IPS-18a (cell line): ENCODE data around the gene LCE5A.
"Not testable (repeated sequence)": the region's sequence is repeated elsewhere in the genome, so short reads cannot be mapped to it uniquely, and the experiment has no call there.

Experiments used
- H3K27ac ChIP-seq: one replicate; pipeline ENCODE4 v1.5.1; 2013; ENCODE audit warnings: low read length
- H3K27me3 ChIP-seq: one replicate; pipeline ENCODE4 v1.6.1; 2013; ENCODE audit warnings: mild to moderate bottlenecking, low read length; ENCODE audit not compliant: control insufficient read depth, insufficient read depth
- H3K36me3 ChIP-seq: one replicate; pipeline ENCODE4 v1.6.1; 2013; ENCODE audit warnings: low read depth, low read length; ENCODE audit not compliant: control insufficient read depth
- H3K4me1 ChIP-seq: one replicate; pipeline ENCODE4 v1.6.1; 2013; ENCODE audit warnings: low read depth, low read length; ENCODE audit not compliant: control insufficient read depth
- H3K4me3 ChIP-seq: one replicate; pipeline ENCODE4 v1.5.1; 2013; ENCODE audit warnings: low read length
- H3K9ac ChIP-seq: one replicate; pipeline ENCODE4 v1.6.1; 2013; ENCODE audit warnings: mild to moderate bottlenecking, low read length, moderate library complexity
- H3K9me3 ChIP-seq: one replicate; pipeline ENCODE4 v1.6.1; 2013; ENCODE audit warnings: low read depth, low read length; ENCODE audit not compliant: control insufficient read depth

Gene LCE5A

GRCh38 chr1:152519851-152520250, 9.2 kb downstream of the LCE5A start:
- H3K27ac ChIP-seq, result no peak overlapping the region
- no peaks in the 10 kb centered on the region for H3K27me3 ChIP-seq
- H3K4me1 ChIP-seq, result no peaks in the 10 kb centered on the region
- no peak overlapping the region for H3K4me3 ChIP-seq
- H3K9ac ChIP-seq, result no peak overlapping the region
- H3K9me3 ChIP-seq, result peaks cover 92% of the 10 kb centered on the region
- no peaks in the 10 kb centered on the region for H3K36me3 ChIP-seq

- Histone ChIP-seq H3K36me3 (no peaks in the 10 kb centered on the region), H3K4me3 (no peak overlapping the region), H3K9me3 (peaks cover 94% of the 10 kb centered on the region), H3K27me3 (no peaks in the 10 kb centered on the region), H3K4me1 (no peaks in the 10 kb centered on the region), H3K9ac (no peak overlapping the region), H3K27ac (no peak overlapping the region)
Measured at GRCh38 chr1:152520561-152521090, 10.0 kb downstream of the LCE5A start.

- peaks cover 82% of the 10 kb centered on the region for H3K9me3 ChIP-seq
- no peak overlapping the region for H3K4me3 ChIP-seq
- no peaks in the 10 kb centered on the region for H3K4me1 ChIP-seq
- no peak overlapping the region for H3K9ac ChIP-seq
- H3K36me3 ChIP-seq, result no peaks in the 10 kb centered on the region
- no peak overlapping the region for H3K27ac ChIP-seq
- H3K27me3 ChIP-seq, result no peaks in the 10 kb centered on the region
Measured at GRCh38 chr1:152525080-152525641, 14.6 kb downstream of the LCE5A start.

GRCh38 chr1:152533327-152533938, 22.8 kb downstream of the LCE5A start:
- H3K4me3 ChIP-seq, result no peak overlapping the region
- H3K9ac ChIP-seq, result no peak overlapping the region
- H3K36me3 ChIP-seq, result no peaks in the 10 kb centered on the region
- H3K9me3 ChIP-seq, result peaks cover 79% of the 10 kb centered on the region
- H3K27ac ChIP-seq, result no peak overlapping the region
- H3K27me3 ChIP-seq, result no peaks in the 10 kb centered on the region
- no peaks in the 10 kb centered on the region for H3K4me1 ChIP-seq

- no peak overlapping the region for H3K27ac ChIP-seq
- H3K4me3 ChIP-seq, result no peak overlapping the region
- H3K4me1 ChIP-seq, result no peaks in the 10 kb centered on the region
- no peaks in the 10 kb centered on the region for H3K27me3 ChIP-seq
- no peak overlapping the region for H3K9ac ChIP-seq
- H3K36me3 ChIP-seq, result no peaks in the 10 kb centered on the region
- peaks cover 80% of the 10 kb centered on the region for H3K9me3 ChIP-seq
Measured at GRCh38 chr1:152535774-152536173, 25.2 kb downstream of the LCE5A start.

GRCh38 chr1:152537496-152537895, 26.9 kb downstream of the LCE5A start:
- Histone ChIP-seq H3K4me3 (no peak overlapping the region), H3K36me3 (no peaks in the 10 kb centered on the region), H3K27ac (no peak overlapping the region), H3K9me3 (peaks cover 71% of the 10 kb centered on the region), H3K4me1 (no peaks in the 10 kb centered on the region), H3K9ac (no peak overlapping the region), H3K27me3 (no peaks in the 10 kb centered on the region)

GRCh38 chr1:152539901-152540300, 29.3 kb downstream of the LCE5A start:
- Histone ChIP-seq H3K4me3 (no peak overlapping the region), H3K27ac (no peak overlapping the region), H3K36me3 (no peaks in the 10 kb centered on the region), H3K9me3 (peaks cover 74% of the 10 kb centered on the region), H3K9ac (no peak overlapping the region), H3K27me3 (no peaks in the 10 kb centered on the region), H3K4me1 (no peaks in the 10 kb centered on the region)

GRCh38 chr1:152543820-152544219, 33.2 kb downstream of the LCE5A start:
- no peaks in the 10 kb centered on the region for H3K27me3 ChIP-seq
- no peaks in the 10 kb centered on the region for H3K4me1 ChIP-seq
- no peak overlapping the region for H3K27ac ChIP-seq
- H3K9me3 ChIP-seq, result peaks cover 58% of the 10 kb centered on the region
- H3K4me3 ChIP-seq, result no peak overlapping the region
- H3K36me3 ChIP-seq, result no peaks in the 10 kb centered on the region
- no peak overlapping the region for H3K9ac ChIP-seq

- Histone ChIP-seq H3K27ac (no peak overlapping the region), H3K4me3 (no peak overlapping the region), H3K9me3 (peaks cover 39% of the 10 kb centered on the region), H3K36me3 (no peaks in the 10 kb centered on the region), H3K27me3 (no peaks in the 10 kb centered on the region), H3K9ac (no peak overlapping the region), H3K4me1 (no peaks in the 10 kb centered on the region)
Measured at GRCh38 chr1:152546704-152547103, 36.1 kb downstream of the LCE5A start.

- not testable (repeated sequence) for H3K27me3 ChIP-seq, H3K27ac ChIP-seq, H3K4me3 ChIP-seq, H3K4me1 ChIP-seq, H3K36me3 ChIP-seq, H3K9ac ChIP-seq
- peaks cover 33% of the 10 kb centered on the region for H3K9me3 ChIP-seq
Measured at GRCh38 chr1:152548358-152548757, 37.8 kb downstream of the LCE5A start.
